ENCODE results near the gene AGPAT3.
A peak's percentile ranks its signal among the peaks of the same experiment; 100 is the strongest.

The AGPAT3 gene

DNA sequence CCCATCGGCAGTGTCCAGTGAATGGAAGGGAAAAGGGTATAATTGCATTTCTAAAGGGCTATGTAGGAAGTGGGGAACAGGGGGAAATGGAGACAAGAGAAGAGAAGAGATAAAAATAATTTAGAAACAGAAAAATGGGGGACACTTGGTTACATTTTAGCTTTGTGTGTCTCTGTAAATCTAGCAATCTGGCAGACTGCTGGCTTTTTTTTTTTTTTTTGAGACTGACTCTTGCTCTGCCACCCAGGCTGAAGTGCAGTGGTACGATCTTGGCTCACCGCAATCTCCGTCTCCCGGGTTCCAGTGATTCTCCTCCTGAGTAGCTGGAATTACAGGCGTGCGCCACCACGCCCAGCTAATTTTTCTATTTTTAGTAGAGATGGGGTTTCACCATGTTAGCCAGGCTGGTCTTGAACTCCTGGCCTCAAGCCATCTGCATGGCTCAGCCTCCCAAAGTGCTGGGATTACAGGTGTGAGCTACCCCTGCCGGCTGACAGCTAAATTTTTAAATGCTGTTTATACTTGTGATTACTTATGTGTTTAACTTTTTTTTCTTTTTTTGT, 53.4 kb downstream of the AGPAT3 start:
- Histone ChIP-seq H3K4me3 (ENCODE audit: low read depth in 1 of 5, low read length in 5 of 5) (no peak overlapping the region), H3K9ac (ENCODE audit: low read length in 5 of 5) (no peak overlapping the region), H3K4me1 (ENCODE audit: control insufficient read depth in 5 of 5, insufficient read depth in 5 of 5, low read length in 5 of 5) (peaks cover 11 to 37% (median 23%) of the 10 kb centered on the region in 5 donors), H3K27me3 (ENCODE audit: control insufficient read depth in 5 of 5, insufficient read depth in 4 of 5, low read length in 5 of 5) (peaks cover 0 to 4% (median 0%) of the 10 kb centered on the region in 5 donors), H3K27ac (ENCODE audit: low read depth, low read length) (no peak overlapping the region), H3K36me3 (ENCODE audit: control insufficient read depth in 5 of 5, insufficient read depth in 5 of 5, low read length in 5 of 5) (no peaks in the 10 kb centered on the region), H3K9me3 (ENCODE audit: control insufficient read depth in 5 of 5, low read length in 5 of 5) (no peaks in the 10 kb centered on the region)

DNA sequence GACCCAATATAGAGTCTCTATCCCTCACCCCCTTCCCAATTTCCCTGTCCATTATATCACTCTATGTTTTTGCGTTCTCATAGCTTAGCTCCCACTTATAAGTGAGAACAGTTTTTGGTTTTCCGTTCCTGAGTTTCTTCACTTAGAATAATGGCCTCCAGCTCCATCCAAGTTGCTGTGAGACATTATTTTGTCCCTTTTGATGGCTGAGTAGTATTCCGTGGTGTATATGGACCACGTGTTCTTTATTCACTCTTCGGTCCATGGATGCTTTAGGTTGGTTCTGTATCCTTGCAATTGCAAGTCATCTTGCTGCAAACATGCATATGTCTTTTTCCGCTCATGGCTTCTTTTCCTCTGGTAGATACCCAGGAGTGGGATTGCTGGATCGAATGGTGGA, 54.3 kb downstream of the AGPAT3 start:
- Histone ChIP-seq H3K9me3 (ENCODE audit: control insufficient read depth in 5 of 5, low read length in 5 of 5) (no peaks in the 10 kb centered on the region), H3K4me3 (ENCODE audit: low read depth in 1 of 5, low read length in 5 of 5) (no peak overlapping the region), H3K4me1 (ENCODE audit: control insufficient read depth in 5 of 5, insufficient read depth in 5 of 5, low read length in 5 of 5) (peaks cover 11 to 43% (median 29%) of the 10 kb centered on the region in 5 donors), H3K9ac (ENCODE audit: low read length in 5 of 5) (no peak overlapping the region), H3K27me3 (ENCODE audit: control insufficient read depth in 5 of 5, insufficient read depth in 4 of 5, low read length in 5 of 5) (peaks cover 0 to 4% (median 0%) of the 10 kb centered on the region in 5 donors), H3K36me3 (ENCODE audit: control insufficient read depth in 5 of 5, insufficient read depth in 5 of 5, low read length in 5 of 5) (no peaks in the 10 kb centered on the region), H3K27ac (ENCODE audit: low read depth, low read length) (no peak overlapping the region)

DNA sequence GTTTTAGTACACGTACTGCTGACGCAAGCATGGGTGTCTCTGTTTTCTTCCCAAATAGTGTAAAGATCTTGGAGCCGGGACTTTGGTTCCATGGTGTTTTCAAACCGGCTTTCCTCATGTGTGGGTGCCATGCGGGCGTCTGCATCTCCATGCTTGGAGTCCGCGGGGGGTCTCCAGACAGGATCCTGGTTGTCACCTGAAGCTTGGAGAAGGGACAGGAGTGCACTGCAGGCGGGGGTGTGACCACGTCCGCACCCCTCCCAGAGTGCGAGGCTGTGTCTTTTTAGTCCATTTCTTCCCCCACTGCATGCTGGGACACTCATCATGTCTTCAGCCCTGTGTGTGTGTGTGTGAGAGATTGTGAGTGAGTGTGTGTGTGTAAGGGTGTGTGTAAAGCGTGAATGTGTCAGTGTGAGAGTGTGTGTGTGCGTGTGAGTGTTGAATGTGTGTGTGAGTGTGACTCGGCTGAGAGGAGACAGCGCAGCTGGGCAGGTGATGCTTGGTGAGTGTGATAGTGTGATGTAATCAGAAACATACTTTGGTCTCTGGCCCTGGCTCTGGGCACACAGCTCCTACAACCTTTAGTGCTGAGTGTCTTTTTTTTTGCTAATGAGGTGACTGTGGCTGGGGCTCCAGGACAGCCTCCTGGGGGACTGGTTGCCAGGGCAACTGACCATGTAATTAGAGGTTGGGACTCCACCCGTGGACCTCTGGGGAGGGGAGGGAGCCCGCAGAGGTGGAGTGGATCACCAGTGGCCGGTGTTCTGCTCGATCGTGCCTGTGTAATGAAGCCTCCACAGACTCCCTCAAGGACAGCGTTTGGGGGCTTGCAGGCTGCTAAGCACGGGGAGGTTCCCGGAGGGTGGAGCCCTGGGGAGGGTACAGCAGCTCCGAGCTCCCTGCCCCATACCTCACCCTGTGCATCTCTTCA, 55.1 kb downstream of the AGPAT3 start:
- Histone ChIP-seq H3K9me3 (ENCODE audit: control insufficient read depth in 5 of 5, low read length in 5 of 5) (no peaks in the 10 kb centered on the region), H3K9ac (ENCODE audit: low read length in 5 of 5) (no peak overlapping the region), H3K4me1 (ENCODE audit: control insufficient read depth in 5 of 5, insufficient read depth in 5 of 5, low read length in 5 of 5) (peaks cover 11 to 52% (median 35%) of the 10 kb centered on the region in 5 donors)

DNA sequence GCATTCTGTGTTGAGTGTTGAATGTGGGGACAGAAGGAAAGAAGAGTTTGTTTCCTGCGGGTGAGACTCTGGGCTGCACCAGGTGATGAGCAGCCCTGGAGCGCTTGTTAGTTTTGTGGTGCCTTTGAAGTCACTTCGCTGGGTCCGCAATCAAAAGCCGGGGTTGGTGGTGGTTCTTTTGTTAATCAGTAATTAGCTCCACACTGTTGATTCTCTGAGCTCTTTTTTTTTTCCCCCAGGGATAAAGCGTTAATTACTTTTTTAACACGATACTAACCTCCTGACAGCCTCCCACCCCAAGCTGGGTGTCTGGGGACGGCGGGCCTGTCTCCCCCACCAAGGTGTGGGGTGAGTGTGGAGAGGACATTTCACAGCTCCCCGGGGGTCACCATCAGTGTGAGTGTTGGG, 56.6 kb downstream of the AGPAT3 start:
- Histone ChIP-seq H3K4me3 (ENCODE audit: low read depth in 1 of 5, low read length in 5 of 5) (no peak overlapping the region), H3K27me3 (ENCODE audit: control insufficient read depth in 5 of 5, insufficient read depth in 4 of 5, low read length in 5 of 5) (peaks cover 0 to 4% (median 0%) of the 10 kb centered on the region in 5 donors), H3K9me3 (ENCODE audit: control insufficient read depth in 5 of 5, low read length in 5 of 5) (no peaks in the 10 kb centered on the region), H3K4me1 (ENCODE audit: control insufficient read depth in 5 of 5, insufficient read depth in 5 of 5, low read length in 5 of 5) (peaks cover 11 to 61% (median 46%) of the 10 kb centered on the region in 5 donors), H3K27ac (ENCODE audit: low read depth, low read length) (no peak overlapping the region), H3K36me3 (ENCODE audit: control insufficient read depth in 5 of 5, insufficient read depth in 5 of 5, low read length in 5 of 5) (peaks cover 0 to 11% (median 4%) of the 10 kb centered on the region in 5 donors), H3K9ac (ENCODE audit: low read length in 5 of 5) (no peak overlapping the region)

More for the DNA sequence above, 55.1 kb downstream of the AGPAT3 start:
- H3K36me3 ChIP-seq (ENCODE audit: control insufficient read depth in 5 of 5, insufficient read depth in 5 of 5, low read length in 5 of 5), result peaks cover 0 to 5% (median 0%) of the 10 kb centered on the region in 5 donors
- peaks cover 0 to 4% (median 0%) of the 10 kb centered on the region in 5 donors for H3K27me3 ChIP-seq (ENCODE audit: control insufficient read depth in 5 of 5, insufficient read depth in 4 of 5, low read length in 5 of 5)
- no peak overlapping the region for H3K4me3 ChIP-seq (ENCODE audit: low read depth in 1 of 5, low read length in 5 of 5)
- H3K27ac ChIP-seq (ENCODE audit: low read depth, low read length), result no peak overlapping the region

DNA sequence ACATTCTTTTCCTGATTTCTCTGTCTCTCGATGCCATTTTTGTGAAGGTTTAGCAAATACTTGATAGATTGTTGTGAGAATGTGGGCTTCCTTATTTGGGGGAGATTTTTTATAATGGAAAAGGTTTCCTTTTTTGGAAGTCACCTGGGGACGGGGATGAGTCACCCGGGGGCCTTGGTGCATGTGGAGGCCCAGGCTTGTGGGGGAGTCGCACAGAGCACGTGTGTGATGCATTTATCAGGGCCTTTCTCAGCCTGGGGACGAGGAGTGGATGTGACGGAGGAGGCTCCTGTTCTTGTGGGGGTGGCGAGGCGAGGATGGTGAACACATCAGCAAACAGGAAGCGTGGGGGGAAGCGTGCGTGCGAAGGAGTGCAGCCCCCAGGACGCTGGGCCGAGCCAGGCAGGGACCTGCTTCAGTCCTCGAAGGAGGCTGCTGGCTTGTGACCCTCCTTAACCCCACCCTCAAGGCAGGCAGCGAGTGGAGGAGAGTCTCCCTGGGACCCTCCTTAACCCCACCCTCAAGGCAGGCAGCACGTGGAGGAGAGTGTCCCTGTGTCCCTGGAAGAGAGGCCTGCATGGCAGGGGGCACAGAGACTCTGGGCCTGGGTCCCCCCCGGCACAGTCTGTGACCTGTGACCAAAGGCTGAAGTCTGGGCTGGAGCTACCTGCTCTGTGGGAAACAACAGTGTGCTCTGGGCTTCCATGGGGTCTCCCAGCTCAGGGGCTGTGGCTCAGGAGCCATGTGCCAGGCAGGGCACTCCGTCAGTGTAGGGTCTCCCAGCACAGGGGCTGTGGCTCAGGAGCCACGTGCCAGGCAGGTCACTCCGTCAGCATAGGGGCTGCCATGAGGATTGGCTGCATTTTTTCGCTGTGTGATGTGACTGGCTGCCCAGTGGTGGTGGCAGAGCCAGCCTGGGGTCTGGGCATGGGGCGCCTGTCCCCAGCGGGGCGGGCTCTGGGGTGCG, 57.2 kb downstream of the AGPAT3 start:
- Histone ChIP-seq H3K4me3 (ENCODE audit: low read depth in 1 of 5, low read length in 5 of 5) (no peak overlapping the region), H3K4me1 (ENCODE audit: control insufficient read depth in 5 of 5, insufficient read depth in 5 of 5, low read length in 5 of 5) (peaks cover 11 to 58% (median 41%) of the 10 kb centered on the region in 5 donors), H3K9me3 (ENCODE audit: control insufficient read depth in 5 of 5, low read length in 5 of 5) (no peaks in the 10 kb centered on the region), H3K9ac (ENCODE audit: low read length in 5 of 5) (peak overlapping the region in 2 of 5 donors; percentile 6 to 17), H3K36me3 (ENCODE audit: control insufficient read depth in 5 of 5, insufficient read depth in 5 of 5, low read length in 5 of 5) (peaks cover 0 to 11% (median 4%) of the 10 kb centered on the region in 5 donors), H3K27ac (ENCODE audit: low read depth, low read length) (no peak overlapping the region), H3K27me3 (ENCODE audit: control insufficient read depth in 5 of 5, insufficient read depth in 4 of 5, low read length in 5 of 5) (peaks cover 0 to 4% (median 0%) of the 10 kb centered on the region in 5 donors)

DNA sequence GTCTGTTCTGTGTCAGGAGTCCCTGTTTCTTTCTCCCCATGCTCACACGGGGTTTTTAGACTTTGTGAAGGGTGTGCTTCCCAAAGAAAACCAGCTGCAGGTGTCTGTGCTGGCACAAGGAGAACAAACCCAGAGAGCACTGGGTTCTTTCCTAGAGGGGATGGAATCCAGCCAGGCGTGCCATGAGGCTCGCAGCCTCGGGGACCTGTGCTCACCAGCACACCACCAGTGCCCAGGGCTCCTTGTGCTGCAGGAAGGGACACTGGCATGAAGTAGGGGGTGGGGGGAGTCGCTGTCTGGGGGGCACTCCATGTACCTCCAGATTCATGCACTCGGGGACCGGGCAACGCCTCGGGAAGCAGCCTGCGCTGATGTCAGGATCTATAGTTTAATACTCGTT, 57.9 kb downstream of the AGPAT3 start:
- Histone ChIP-seq H3K4me1 (ENCODE audit: control insufficient read depth in 5 of 5, insufficient read depth in 5 of 5, low read length in 5 of 5) (peaks cover 11 to 58% (median 39%) of the 10 kb centered on the region in 5 donors), H3K9ac (ENCODE audit: low read length in 5 of 5) (peak overlapping the region in 1 of 5 donors; percentile 6), H3K9me3 (ENCODE audit: control insufficient read depth in 5 of 5, low read length in 5 of 5) (no peaks in the 10 kb centered on the region), H3K36me3 (ENCODE audit: control insufficient read depth in 5 of 5, insufficient read depth in 5 of 5, low read length in 5 of 5) (peaks cover 0 to 11% (median 5%) of the 10 kb centered on the region in 5 donors), H3K4me3 (ENCODE audit: low read depth in 1 of 5, low read length in 5 of 5) (peak overlapping the region in 1 of 5 donors; percentile 19), H3K27ac (ENCODE audit: low read depth, low read length) (peak overlapping the region; percentile 50), H3K27me3 (ENCODE audit: control insufficient read depth in 5 of 5, insufficient read depth in 4 of 5, low read length in 5 of 5) (peaks cover 0 to 4% (median 0%) of the 10 kb centered on the region in 5 donors)

DNA sequence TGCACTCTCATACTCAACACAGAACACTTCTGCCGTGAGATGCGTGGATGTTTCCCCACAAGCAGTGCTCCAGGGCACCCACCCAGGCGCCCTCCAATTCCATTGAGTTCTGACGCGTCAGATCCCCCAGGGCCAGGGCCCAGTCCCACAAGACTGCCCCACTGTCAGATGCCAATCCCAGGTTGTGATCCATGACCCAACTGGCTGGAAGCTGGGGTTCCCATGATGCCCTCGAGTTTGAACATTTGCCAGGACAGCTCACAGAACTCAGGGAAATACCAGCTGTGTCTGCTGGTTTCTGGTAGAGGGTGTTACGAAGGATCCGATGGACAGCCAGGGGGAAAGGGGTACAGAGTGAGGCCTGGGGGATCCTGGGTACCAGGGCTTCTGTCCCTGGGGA, 58.4 kb downstream of the AGPAT3 start:
- Histone ChIP-seq H3K4me3 (ENCODE audit: low read depth in 1 of 5, low read length in 5 of 5) (peak overlapping the region in 2 of 5 donors; percentile 3 to 19), H3K27ac (ENCODE audit: low read depth, low read length) (peak overlapping the region; percentile 50), H3K4me1 (ENCODE audit: control insufficient read depth in 5 of 5, insufficient read depth in 5 of 5, low read length in 5 of 5) (peaks cover 11 to 63% (median 41%) of the 10 kb centered on the region in 5 donors), H3K27me3 (ENCODE audit: control insufficient read depth in 5 of 5, insufficient read depth in 4 of 5, low read length in 5 of 5) (peaks cover 0 to 4% (median 0%) of the 10 kb centered on the region in 5 donors), H3K9ac (ENCODE audit: low read length in 5 of 5) (peak overlapping the region in 3 of 5 donors; percentile 35 to 77 (median 59)), H3K36me3 (ENCODE audit: control insufficient read depth in 5 of 5, insufficient read depth in 5 of 5, low read length in 5 of 5) (peaks cover 0 to 15% (median 7%) of the 10 kb centered on the region in 5 donors), H3K9me3 (ENCODE audit: control insufficient read depth in 5 of 5, low read length in 5 of 5) (no peaks in the 10 kb centered on the region)

DNA sequence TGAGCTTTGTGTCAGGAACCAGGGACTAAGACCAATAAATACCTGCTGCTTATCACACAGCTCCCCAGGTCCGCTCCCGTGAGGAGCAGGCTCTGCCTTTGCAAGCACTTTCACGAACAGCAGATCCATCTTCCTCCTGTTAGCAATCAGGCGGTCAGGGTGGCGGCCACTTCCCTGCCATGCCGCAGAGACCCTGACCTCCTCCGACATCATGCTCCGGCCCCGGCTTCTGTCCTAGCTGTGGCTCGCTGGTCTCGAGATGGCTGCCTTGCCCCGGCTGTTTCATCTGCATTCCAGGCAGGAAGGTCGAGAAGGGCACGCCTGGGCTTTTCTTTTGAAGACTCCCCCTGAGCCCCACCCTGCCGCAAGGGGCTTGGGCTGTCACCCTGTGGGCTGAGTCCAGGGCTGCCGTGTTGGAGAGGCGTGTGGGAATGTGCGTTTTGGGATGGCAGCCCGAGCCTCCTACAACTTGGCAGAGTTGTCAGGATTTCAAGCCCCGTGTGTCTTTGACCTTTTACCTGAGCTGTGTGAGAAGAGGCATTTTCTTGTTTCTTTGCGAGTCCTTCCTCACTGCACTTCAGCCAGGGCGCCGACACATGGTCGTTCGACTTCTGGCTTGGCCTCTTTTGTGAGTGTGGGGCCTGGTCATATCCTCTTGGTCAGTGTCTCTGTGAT, 59.5 kb downstream of the AGPAT3 start:
- H3K9me3 ChIP-seq (ENCODE audit: control insufficient read depth in 5 of 5, low read length in 5 of 5), result no peaks in the 10 kb centered on the region
- H3K4me3 ChIP-seq (ENCODE audit: low read depth in 1 of 5, low read length in 5 of 5), result no peak overlapping the region
- H3K27ac ChIP-seq (ENCODE audit: low read depth, low read length), result peak overlapping the region; percentile 24
- H3K36me3 ChIP-seq (ENCODE audit: control insufficient read depth in 5 of 5, insufficient read depth in 5 of 5, low read length in 5 of 5), result peaks cover 0 to 27% (median 11%) of the 10 kb centered on the region in 5 donors
- peaks cover 0 to 4% (median 0%) of the 10 kb centered on the region in 5 donors for H3K27me3 ChIP-seq (ENCODE audit: control insufficient read depth in 5 of 5, insufficient read depth in 4 of 5, low read length in 5 of 5)
- peak overlapping the region in 1 of 5 donors; percentile 2 for H3K9ac ChIP-seq (ENCODE audit: low read length in 5 of 5)
- peaks cover 11 to 68% (median 41%) of the 10 kb centered on the region in 5 donors for H3K4me1 ChIP-seq (ENCODE audit: control insufficient read depth in 5 of 5, insufficient read depth in 5 of 5, low read length in 5 of 5)

DNA sequence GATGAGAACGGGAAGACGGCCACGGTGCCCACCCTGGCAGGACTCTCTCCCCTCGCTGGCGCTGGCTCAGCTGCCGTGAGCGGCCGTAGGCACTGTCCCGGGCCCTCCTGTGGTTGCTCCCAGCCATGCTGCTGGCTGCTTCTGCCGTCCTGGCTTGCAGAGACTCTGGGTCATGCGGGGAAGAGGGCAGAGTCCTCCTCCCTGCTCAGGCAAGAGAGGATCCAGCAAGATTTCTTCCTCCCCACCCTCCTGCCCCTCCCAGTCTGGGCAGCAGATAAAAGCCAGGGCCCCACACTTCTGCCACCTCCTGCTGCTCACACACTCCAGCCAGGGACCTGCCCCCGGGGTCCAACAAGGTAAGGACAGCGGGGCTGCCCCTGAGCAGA, 60.1 kb downstream of the AGPAT3 start:
- Histone ChIP-seq H3K27me3 (ENCODE audit: control insufficient read depth in 5 of 5, insufficient read depth in 4 of 5, low read length in 5 of 5) (peaks cover 0 to 4% (median 0%) of the 10 kb centered on the region in 5 donors), H3K9me3 (ENCODE audit: control insufficient read depth in 5 of 5, low read length in 5 of 5) (no peaks in the 10 kb centered on the region), H3K27ac (ENCODE audit: low read depth, low read length) (peak overlapping the region; percentile 24), H3K36me3 (ENCODE audit: control insufficient read depth in 5 of 5, insufficient read depth in 5 of 5, low read length in 5 of 5) (peaks cover 0 to 27% (median 11%) of the 10 kb centered on the region in 5 donors), H3K9ac (ENCODE audit: low read length in 5 of 5) (peak overlapping the region in 1 of 5 donors; percentile 2), H3K4me1 (ENCODE audit: control insufficient read depth in 5 of 5, insufficient read depth in 5 of 5, low read length in 5 of 5) (peaks cover 10 to 66% (median 41%) of the 10 kb centered on the region in 5 donors), H3K4me3 (ENCODE audit: low read depth in 1 of 5, low read length in 5 of 5) (no peak overlapping the region)

Measured in subcutaneous abdominal adipose tissue (tissue), 5 donors.